K562 (cell line): ENCODE results near the gene CASKIN2.

Source experiments
- EP300 ChIP-seq: IDR thresholded peaks from 2 replicates; pipeline ENCODE4 v1.6.1; 2012; ENCODE audit warnings: low read length, improper control_type of control experiment
- ETV6 ChIP-seq, 3 experiments: fragments of 150-350 bp in 1 of 3; sonication (generic) in 1 of 3; formaldehyde crosslinking in 1 of 3; IDR thresholded peaks; 2 replicates each; pipeline versions ENCODE4 v1.6.1 to v1.8.0; 2014 to 2022; ENCODE audit warnings: borderline replicate concordance in 2 of 3, low read depth in 2 of 3, antibody characterized with exemption in 1 of 3, low read length in 1 of 3, mild to moderate bottlenecking in 1 of 3, missing genetic modification reagents in 1 of 3
- MCM3 ChIP-seq: fragments of 450-650 bp; IDR thresholded peaks from 2 replicates; pipeline ENCODE4 v1.6.1; 2016
- NFIC ChIP-seq: fragments of 450-650 bp; IDR thresholded peaks from 2 replicates; pipeline ENCODE4 v1.6.1; 2017; ENCODE audit warnings: mild to moderate bottlenecking, inconsistent platforms
- PHB2 ChIP-seq: fragments of 450-650 bp; IDR thresholded peaks from 2 replicates; pipeline ENCODE4 v1.6.1; 2017; ENCODE audit warnings: low read depth
- RFX5 ChIP-seq: IDR thresholded peaks from 2 replicates; pipeline ENCODE4 v1.6.1; 2011; ENCODE audit warnings: low read depth, mild to moderate bottlenecking, improper control_type of control experiment, low read length
- TRIM24 ChIP-seq, 2 experiments: fragments of 450-650 bp; IDR thresholded peaks; 2 replicates each; pipeline ENCODE4 v1.6.1; 2016
- YY1 ChIP-seq, 3 experiments: IDR thresholded peaks; 2 replicates each; pipeline ENCODE4 v1.6.1; 2011; ENCODE audit warnings: low read length in 2 of 3, mild to moderate bottlenecking in 2 of 3, moderate library complexity in 2 of 3, borderline replicate concordance in 1 of 3, control low read depth in 1 of 3, low read depth in 1 of 3; ENCODE audit not compliant: insufficient read depth in 3 of 3, insufficient replicate concordance in 2 of 3, control insufficient read depth in 1 of 3, insufficient read length in 1 of 3; ENCODE audit errors: extremely low read depth in 1 of 3
- ZKSCAN1 ChIP-seq: fragments of 150-350 bp; IDR thresholded peaks from 2 replicates; pipeline ENCODE4 v1.6.1; 2016; ENCODE audit warnings: low read depth, low read length
- TF ChIP-seq, protein P1 (sequence below): fragments of 250-450 bp; sonication (Bioruptor Pico); IDR thresholded peaks from 2 replicates; pipeline ENCODE4 v1.6.1; 2021; ENCODE audit warnings: mild to moderate bottlenecking
- TF ChIP-seq, protein P2 (sequence below): fragments of 450-650 bp; IDR thresholded peaks from 2 replicates; pipeline ENCODE4 v1.6.1; 2018; ENCODE audit not compliant: partially characterized antibody

DNA sequence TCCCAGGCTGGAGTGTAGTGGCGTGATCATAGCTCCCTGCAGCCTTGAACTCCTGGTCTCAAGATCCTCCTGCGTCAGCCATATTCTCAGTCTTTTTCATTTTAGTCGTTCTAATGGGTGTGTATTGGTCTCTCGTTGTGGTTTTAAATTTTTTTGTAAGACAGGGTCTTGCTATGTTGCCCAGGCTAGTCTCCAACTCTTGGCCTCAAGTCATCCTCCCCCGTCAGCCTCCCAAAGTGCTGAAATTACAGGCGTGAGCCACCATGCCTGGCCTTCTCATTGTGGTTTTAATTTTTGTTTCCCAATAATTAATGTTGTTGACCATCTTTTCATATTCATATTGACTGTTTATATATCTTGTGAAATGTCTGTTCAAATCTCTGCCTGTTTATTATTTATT is 50.3 kb downstream of the CASKIN2 start:
- no peak for TF ChIP-seq MCM3
- TF ChIP-seq, protein P1, sequence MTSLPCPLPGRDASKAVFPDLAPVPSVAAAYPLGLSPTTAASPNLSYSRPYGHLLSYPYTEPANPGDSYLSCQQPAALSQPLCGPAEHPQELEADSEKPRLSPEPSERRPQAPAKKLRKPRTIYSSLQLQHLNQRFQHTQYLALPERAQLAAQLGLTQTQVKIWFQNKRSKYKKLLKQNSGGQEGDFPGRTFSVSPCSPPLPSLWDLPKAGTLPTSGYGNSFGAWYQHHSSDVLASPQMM (CRISPR knock-in tag) = no peak
- no peak for TF ChIP-seq ETV6 (IDR thresholded peaks at IDR 0.05; ENCODE audit: borderline replicate concordance in 1 of 2, low read depth in 2 of 2, low read length in 1 of 2)
- TF ChIP-seq ETV6 (CRISPR knock-in tag; IDR thresholded peaks at IDR 0.05; ENCODE audit: borderline replicate concordance) = no peak
- TF ChIP-seq RFX5 = no peak
- TF ChIP-seq YY1 (IDR thresholded peaks at IDR 0.05; ENCODE audit: borderline replicate concordance in 1 of 3, control insufficient read depth in 1 of 3, extremely low read depth in 1 of 3, insufficient read depth in 3 of 3, insufficient read length in 1 of 3, insufficient replicate concordance in 2 of 3, low read depth in 1 of 3, low read length in 2 of 3) = no peak
- TF ChIP-seq EP300 = no peak
- TF ChIP-seq TRIM24 (IDR thresholded peaks at IDR 0.05) = no peak
- TF ChIP-seq NFIC = no peak
- TF ChIP-seq PHB2 = no peak
- TF ChIP-seq, protein P2, sequence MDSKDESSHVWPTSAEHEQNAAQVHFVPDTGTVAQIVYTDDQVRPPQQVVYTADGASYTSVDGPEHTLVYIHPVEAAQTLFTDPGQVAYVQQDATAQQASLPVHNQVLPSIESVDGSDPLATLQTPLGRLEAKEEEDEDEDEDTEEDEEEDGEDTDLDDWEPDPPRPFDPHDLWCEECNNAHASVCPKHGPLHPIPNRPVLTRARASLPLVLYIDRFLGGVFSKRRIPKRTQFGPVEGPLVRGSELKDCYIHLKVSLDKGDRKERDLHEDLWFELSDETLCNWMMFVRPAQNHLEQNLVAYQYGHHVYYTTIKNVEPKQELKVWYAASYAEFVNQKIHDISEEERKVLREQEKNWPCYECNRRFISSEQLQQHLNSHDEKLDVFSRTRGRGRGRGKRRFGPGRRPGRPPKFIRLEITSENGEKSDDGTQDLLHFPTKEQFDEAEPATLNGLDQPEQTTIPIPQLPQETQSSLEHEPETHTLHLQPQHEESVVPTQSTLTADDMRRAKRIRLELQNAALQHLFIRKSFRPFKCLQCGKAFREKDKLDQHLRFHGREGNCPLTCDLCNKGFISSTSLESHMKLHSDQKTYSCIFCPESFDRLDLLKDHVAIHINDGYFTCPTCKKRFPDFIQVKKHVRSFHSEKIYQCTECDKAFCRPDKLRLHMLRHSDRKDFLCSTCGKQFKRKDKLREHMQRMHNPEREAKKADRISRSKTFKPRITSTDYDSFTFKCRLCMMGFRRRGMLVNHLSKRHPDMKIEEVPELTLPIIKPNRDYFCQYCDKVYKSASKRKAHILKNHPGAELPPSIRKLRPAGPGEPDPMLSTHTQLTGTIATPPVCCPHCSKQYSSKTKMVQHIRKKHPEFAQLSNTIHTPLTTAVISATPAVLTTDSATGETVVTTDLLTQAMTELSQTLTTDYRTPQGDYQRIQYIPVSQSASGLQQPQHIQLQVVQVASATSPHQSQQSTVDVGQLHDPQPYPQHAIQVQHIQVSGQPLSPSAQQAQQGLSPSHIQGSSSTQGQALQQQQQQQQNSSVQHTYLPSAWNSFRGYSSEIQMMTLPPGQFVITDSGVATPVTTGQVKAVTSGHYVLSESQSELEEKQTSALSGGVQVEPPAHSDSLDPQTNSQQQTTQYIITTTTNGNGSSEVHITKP = no peak
- no peak for TF ChIP-seq ZKSCAN1
